ENCODE measurements around the gene AGPAT3.

AGPAT3 gene

GRCh38 chr21:43865540-43866259, 677 bp downstream of the AGPAT3 start:
- no peak for DNase-seq

GRCh38 chr21:43866260-43866629, 1.2 kb downstream of the AGPAT3 start:
- no peak for DNase-seq

GRCh38 chr21:43866659-43867331, 1.8 kb downstream of the AGPAT3 start:
- no peak for DNase-seq

GRCh38 chr21:43867332-43867703, 2.3 kb downstream of the AGPAT3 start:
- no peak for DNase-seq

- DNase-seq: no peak
Measured at GRCh38 chr21:43867948-43868347, 2.9 kb downstream of the AGPAT3 start.

GRCh38 chr21:43868461-43868860, 3.4 kb downstream of the AGPAT3 start:
- DNase-seq: no peak

- DNase-seq: no peak
Measured at GRCh38 chr21:43869486-43870325, 4.7 kb downstream of the AGPAT3 start.

GRCh38 chr21:43871487-43871886, 6.5 kb downstream of the AGPAT3 start:
- no peak for DNase-seq

- DNase-seq: no peak
Measured at GRCh38 chr21:43872531-43873197, 7.6 kb downstream of the AGPAT3 start.

- no peak for DNase-seq
Measured at GRCh38 chr21:43873673-43874072, 8.7 kb downstream of the AGPAT3 start.

- no peak for DNase-seq
Measured at GRCh38 chr21:43874085-43874805, 9.2 kb downstream of the AGPAT3 start.

GRCh38 chr21:43876605-43877004, 11.6 kb downstream of the AGPAT3 start:
- DNase-seq: no peak

GRCh38 chr21:43877936-43878575, 13.0 kb downstream of the AGPAT3 start:
- DNase-seq: no peak

- DNase-seq: no peak
Measured at GRCh38 chr21:43879348-43880110, 14.5 kb downstream of the AGPAT3 start.

GRCh38 chr21:43880111-43880985, 15.3 kb downstream of the AGPAT3 start:
- DNase-seq: no peak

GRCh38 chr21:43881283-43881682, 16.3 kb downstream of the AGPAT3 start:
- no peak for DNase-seq

- no peak for DNase-seq
Measured at GRCh38 chr21:43881935-43882334, 16.9 kb downstream of the AGPAT3 start.

GRCh38 chr21:43882952-43883545, 18.0 kb downstream of the AGPAT3 start:
- no peak for DNase-seq

- DNase-seq: no peak
Measured at GRCh38 chr21:43884012-43884860, 19.2 kb downstream of the AGPAT3 start.
